DND-41 (cell line): ENCODE results near the gene FGFR3.

Experiments
- EZH2 ChIP-seq: IDR thresholded peaks from 3 replicates; pipeline ENCODE4 v1.6.1; 2012; ENCODE audit warnings: borderline replicate concordance, low read depth, mild to moderate bottlenecking, moderate library complexity, low read length, inconsistent platforms; ENCODE audit not compliant: severe bottlenecking
- TF ChIP-seq, protein P1 (sequence below): IDR thresholded peaks from 2 replicates; pipeline ENCODE4 v1.5.1; 2012; ENCODE audit warnings: borderline replicate concordance, low read length, moderate library complexity, mild to moderate bottlenecking; ENCODE audit not compliant: poor library complexity, severe bottlenecking; ENCODE audit errors: extremely low read depth

- TF ChIP-seq EZH2 = no peak
- TF ChIP-seq, protein P1, sequence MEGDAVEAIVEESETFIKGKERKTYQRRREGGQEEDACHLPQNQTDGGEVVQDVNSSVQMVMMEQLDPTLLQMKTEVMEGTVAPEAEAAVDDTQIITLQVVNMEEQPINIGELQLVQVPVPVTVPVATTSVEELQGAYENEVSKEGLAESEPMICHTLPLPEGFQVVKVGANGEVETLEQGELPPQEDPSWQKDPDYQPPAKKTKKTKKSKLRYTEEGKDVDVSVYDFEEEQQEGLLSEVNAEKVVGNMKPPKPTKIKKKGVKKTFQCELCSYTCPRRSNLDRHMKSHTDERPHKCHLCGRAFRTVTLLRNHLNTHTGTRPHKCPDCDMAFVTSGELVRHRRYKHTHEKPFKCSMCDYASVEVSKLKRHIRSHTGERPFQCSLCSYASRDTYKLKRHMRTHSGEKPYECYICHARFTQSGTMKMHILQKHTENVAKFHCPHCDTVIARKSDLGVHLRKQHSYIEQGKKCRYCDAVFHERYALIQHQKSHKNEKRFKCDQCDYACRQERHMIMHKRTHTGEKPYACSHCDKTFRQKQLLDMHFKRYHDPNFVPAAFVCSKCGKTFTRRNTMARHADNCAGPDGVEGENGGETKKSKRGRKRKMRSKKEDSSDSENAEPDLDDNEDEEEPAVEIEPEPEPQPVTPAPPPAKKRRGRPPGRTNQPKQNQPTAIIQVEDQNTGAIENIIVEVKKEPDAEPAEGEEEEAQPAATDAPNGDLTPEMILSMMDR = no peak
These were observed 49.5 kb upstream of the FGFR3 start for GRCh38 chr4:1743551-1743950.
